Suprapubic skin (tissue), 4 donors: ENCODE results near the gene CELSR1. TPM values are rescaled to one million over a fixed set of nuclear protein-coding genes. Genes with fewer than 3 reads are reported as not detected.

ENCODE experiments used
- DNase-seq, 2 donors: peaks; one replicate each; pipeline ENCODE4 v3.0.0-alpha.2; 2019; ENCODE audit warnings: low spot score in 2 of 2
- H3K27ac ChIP-seq: fragments of 200-600 bp; sonication (generic); one replicate; pipeline ENCODE4 v1.5.1; 2019
- H3K27me3 ChIP-seq: fragments of 200-600 bp; sonication (generic); one replicate; pipeline ENCODE4 v1.5.1; 2019
- H3K36me3 ChIP-seq: fragments of 200-600 bp; sonication (generic); one replicate; pipeline ENCODE4 v1.5.1; 2019
- H3K4me1 ChIP-seq: fragments of 200-600 bp; sonication (generic); one replicate; pipeline ENCODE4 v1.5.1; 2019
- H3K4me3 ChIP-seq: fragments of 200-600 bp; sonication (generic); one replicate; pipeline ENCODE4 v1.5.1; 2019; ENCODE audit warnings: mild to moderate bottlenecking
- H3K9me3 ChIP-seq: fragments of 200-600 bp; sonication (generic); one replicate; pipeline ENCODE4 v1.5.1; 2019
- CTCF ChIP-seq, 2 donors: fragments of 200-600 bp in 1 of 2; fragments of 450-650 bp in 1 of 2; sonication (generic) in 1 of 2; IDR thresholded peaks; one replicate each; pipeline ENCODE4 v1.5.1; 2016 to 2019; ENCODE audit warnings: antibody characterized with exemption in 2 of 2, mild to moderate bottlenecking in 1 of 2, moderate library complexity in 1 of 2
- EP300 ChIP-seq: sonication (generic); formaldehyde crosslinking; IDR thresholded peaks from one replicate; pipeline ENCODE4 v1.6.1; 2017; ENCODE audit warnings: antibody characterized with exemption
- POLR2A ChIP-seq, 2 donors: fragments of 450-650 bp; IDR thresholded peaks; one replicate each; pipeline ENCODE4 v1.6.1; 2017; ENCODE audit warnings: antibody characterized with exemption in 2 of 2, mild to moderate bottlenecking in 2 of 2, moderate library complexity in 2 of 2
- POLR2AphosphoS5 ChIP-seq, 3 donors: sonication (generic); formaldehyde crosslinking; IDR thresholded peaks; one replicate each; pipeline ENCODE4 v1.6.1; 2017; ENCODE audit warnings: antibody characterized with exemption in 3 of 3
- WGBS: methylation state at CpG from one replicate; pipeline ENCODE4 v1.1.5; 2018; 5-methylcytosine and 5-hydroxymethylcytosine counted together
- total RNA-seq, 4 donors: library from RNA; depleted of rRNA; stranded (reverse); fragments of >200 nt; gene quantifications; one replicate each; pipeline ENCODE4 v1.1.0, GENCODE V29; 2016

CELSR1 gene
- total RNA-seq, 4 donors from 2014 or later, result 75.6 to 102 (median 77.5) TPM

GRCh38 chr22:46499805-46500189, 37.6 kb downstream of the CELSR1 start:
- no peak overlapping the region for H3K27ac ChIP-seq
- peaks cover 9% of the 10 kb centered on the region for H3K4me1 ChIP-seq
- 71% methylated on average over 12 of the region's 12 CpGs for WGBS

GRCh38 chr22:46491946-46492345, 45.5 kb downstream of the CELSR1 start:
- Histone ChIP-seq H3K4me3 (no peak overlapping the region), H3K36me3 (no peaks in the 10 kb centered on the region), H3K9me3 (no peaks in the 10 kb centered on the region), H3K27ac (no peak overlapping the region), H3K27me3 (no peaks in the 10 kb centered on the region), H3K4me1 (peaks cover 4% of the 10 kb centered on the region)
- WGBS, result 33% methylated on average over 11 of the region's 11 CpGs
- no peak for DNase-seq
- no peak for TF ChIP-seq POLR2A (IDR thresholded peaks at IDR 0.05)
- no peak for TF ChIP-seq EP300
- TF ChIP-seq POLR2AphosphoS5 (IDR thresholded peaks at IDR 0.05), result no peak
- TF ChIP-seq CTCF (IDR thresholded peaks at IDR 0.05), result no peak

More at GRCh38 chr22:46499805-46500189, 37.6 kb downstream of the CELSR1 start:
- TF ChIP-seq CTCF (IDR thresholded peaks at IDR 0.05) (no peak), POLR2AphosphoS5 (IDR thresholded peaks at IDR 0.05) (no peak), EP300 (no peak), POLR2A (IDR thresholded peaks at IDR 0.05) (no peak)
- H3K27me3 ChIP-seq, result peaks cover 2% of the 10 kb centered on the region
- no peak overlapping the region for H3K4me3 ChIP-seq
- no peaks in the 10 kb centered on the region for H3K9me3 ChIP-seq
- no peak for DNase-seq
- H3K36me3 ChIP-seq, result no peaks in the 10 kb centered on the region

GRCh38 chr22:46490538-46490937, 46.9 kb downstream of the CELSR1 start:
- no peaks in the 10 kb centered on the region for H3K9me3 ChIP-seq
- no peak overlapping the region for H3K4me3 ChIP-seq
- DNase-seq, result no peak
- no peaks in the 10 kb centered on the region for H3K36me3 ChIP-seq
- TF ChIP-seq POLR2A (IDR thresholded peaks at IDR 0.05), result no peak
- TF ChIP-seq CTCF (IDR thresholded peaks at IDR 0.05), result no peak
- TF ChIP-seq POLR2AphosphoS5 (IDR thresholded peaks at IDR 0.05), result no peak
- no peak for TF ChIP-seq EP300
- H3K4me1 ChIP-seq, result peaks cover 6% of the 10 kb centered on the region
- WGBS, result 69% methylated on average over 6 of the region's 11 CpGs
- H3K27ac ChIP-seq, result no peak overlapping the region
- H3K27me3 ChIP-seq, result no peaks in the 10 kb centered on the region

- TF ChIP-seq POLR2AphosphoS5 (IDR thresholded peaks at IDR 0.05) (no peak), CTCF (IDR thresholded peaks at IDR 0.05) (no peak), POLR2A (IDR thresholded peaks at IDR 0.05) (no peak), EP300 (no peak)
- H3K36me3 ChIP-seq, result no peaks in the 10 kb centered on the region
- peaks cover 21% of the 10 kb centered on the region for H3K4me1 ChIP-seq
- peaks cover 2% of the 10 kb centered on the region for H3K27me3 ChIP-seq
- H3K9me3 ChIP-seq, result no peaks in the 10 kb centered on the region
- WGBS, result 62% methylated on average over 9 of the region's 12 CpGs
- H3K27ac ChIP-seq, result no peak overlapping the region
- no peak for DNase-seq
- H3K4me3 ChIP-seq, result no peak overlapping the region
These were observed 50.3 kb downstream of the CELSR1 start for GRCh38 chr22:46486996-46487717.

- no peak overlapping the region for H3K27ac ChIP-seq
- H3K36me3 ChIP-seq, result no peaks in the 10 kb centered on the region
- WGBS, result 50% methylated on average over 15 of the region's 15 CpGs
- no peak for DNase-seq
- TF ChIP-seq POLR2A (IDR thresholded peaks at IDR 0.05) (no peak), POLR2AphosphoS5 (IDR thresholded peaks at IDR 0.05) (no peak)
- peaks cover 31% of the 10 kb centered on the region for H3K4me1 ChIP-seq
- no peak overlapping the region for H3K4me3 ChIP-seq
- H3K9me3 ChIP-seq, result no peaks in the 10 kb centered on the region
- H3K27me3 ChIP-seq, result peaks cover 3% of the 10 kb centered on the region
These were observed 52.4 kb downstream of the CELSR1 start for GRCh38 chr22:46484861-46485595.
